ENCODE results near the gene FBXW10B.
"Not testable (repeated sequence)": the region's sequence is repeated elsewhere in the genome, so short reads cannot be mapped to it uniquely, and the experiment has no call there.

GRCh38 chr17:15576848-15577247, 42.7 kb downstream of the FBXW10B start:
- TF ChIP-seq POLR2A, CTCF (IDR thresholded peaks at IDR 0.05): not testable (repeated sequence)

Measured in heart left ventricle (tissue), 13 donors.